OCI-LY3 (cell line): ENCODE measurements around the gene PXDN.
"Not testable (repeated sequence)": the region's sequence is repeated elsewhere in the genome, so short reads cannot be mapped to it uniquely, and the experiment has no call there.

Source experiments
- H2AFZ ChIP-seq: fragments of 200-600, 300-600 bp; shearing (Covaris generic); 2 replicates; pipeline ENCODE4 v1.6.0; 2014; ENCODE audit warnings: antibody characterized with exemption, low read depth, low read length
- H3K27ac ChIP-seq: fragments of 200-600, 300-600 bp; sonication (generic); 2 replicates; pipeline ENCODE4 v1.5.1; 2014; ENCODE audit warnings: mild to moderate bottlenecking, low read length, moderate library complexity, mixed read lengths
- H3K27me3 ChIP-seq: fragments of 200-600, 300-600 bp; sonication (generic); 2 replicates; pipeline ENCODE4 v1.6.1; 2014; ENCODE audit warnings: low read depth, low read length, mixed read lengths
- H3K36me3 ChIP-seq: fragments of 200-600, 300-600 bp; sonication (generic); replicated peaks from 2 replicates; pipeline ENCODE3; 2014; ENCODE audit warnings: low read depth, low read length, mixed read lengths
- H3K4me1 ChIP-seq: fragments of 300-600, 200-600 bp; sonication (generic); 2 replicates; pipeline ENCODE4 v1.6.1; 2014; ENCODE audit warnings: low read length, mixed read lengths
- H3K4me2 ChIP-seq: fragments of 200-600, 300-600 bp; sonication (generic); 2 replicates; pipeline ENCODE4 v1.6.1; 2014; ENCODE audit warnings: low read length, mixed read lengths
- H3K4me3 ChIP-seq: fragments of 300-600, 200-600 bp; sonication (generic); 2 replicates; pipeline ENCODE4 v1.5.1; 2014; ENCODE audit warnings: antibody characterized with exemption, mild to moderate bottlenecking, low read length, moderate library complexity
- H3K79me2 ChIP-seq: fragments of 300-600, 200-600 bp; shearing (Covaris generic); 2 replicates; pipeline ENCODE4 v1.6.1; 2014; ENCODE audit warnings: mild to moderate bottlenecking, low read length, mixed read lengths
- H3K9ac ChIP-seq: fragments of 300-600, 200-600 bp; shearing (Covaris generic); 2 replicates; pipeline ENCODE4 v1.6.0; 2014; ENCODE audit warnings: mild to moderate bottlenecking, low read length, moderate library complexity
- H3K9me3 ChIP-seq: fragments of 200-600, 300-600 bp; shearing (Covaris generic); 2 replicates; pipeline ENCODE4 v1.6.1; 2014; ENCODE audit warnings: low read length, mixed read lengths; ENCODE audit not compliant: insufficient read depth
- H4K20me1 ChIP-seq: fragments of 200-600, 300-600 bp; sonication (generic); 2 replicates; pipeline ENCODE4 v1.6.1; 2016; ENCODE audit warnings: low read length, mixed read lengths; ENCODE audit not compliant: insufficient read depth
- EZH2phosphoT487 ChIP-seq: fragments of 200-600 bp; shearing (Covaris generic); IDR thresholded peaks from 2 replicates; pipeline ENCODE4 v1.6.1; 2018; ENCODE audit warnings: antibody characterized with exemption, mixed run types, low read depth
- TF ChIP-seq, protein P1 (sequence below): fragments of 200-600, 300-600 bp; sonication (generic); IDR thresholded peaks from 2 replicates; pipeline ENCODE4 v1.5.1; 2014; ENCODE audit warnings: antibody characterized with exemption, low read length, low read depth

The PXDN gene

DNA sequence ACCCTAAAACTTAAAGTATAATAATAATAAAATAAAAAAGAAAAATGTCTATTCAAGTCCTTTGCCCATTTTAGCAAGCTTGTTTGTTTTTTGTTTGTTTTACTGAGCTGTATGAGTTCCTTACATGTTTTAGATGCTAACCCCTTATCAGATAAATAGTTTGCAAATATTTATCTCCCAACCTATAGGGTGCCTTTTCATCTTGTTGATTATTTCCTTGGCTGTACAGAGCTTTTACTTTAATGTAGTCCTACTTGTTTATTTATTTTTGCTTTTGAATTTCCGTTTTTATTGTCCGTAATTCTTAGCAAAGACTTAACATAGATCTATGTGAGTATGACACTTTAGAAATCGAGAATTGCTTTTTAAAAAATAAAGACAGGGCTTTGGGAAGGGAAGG, 17.8 kb downstream of the PXDN start:
- no peak overlapping the region for H2AFZ ChIP-seq
- no peaks in the 10 kb centered on the region for H3K4me1 ChIP-seq
- TF ChIP-seq, protein P1, sequence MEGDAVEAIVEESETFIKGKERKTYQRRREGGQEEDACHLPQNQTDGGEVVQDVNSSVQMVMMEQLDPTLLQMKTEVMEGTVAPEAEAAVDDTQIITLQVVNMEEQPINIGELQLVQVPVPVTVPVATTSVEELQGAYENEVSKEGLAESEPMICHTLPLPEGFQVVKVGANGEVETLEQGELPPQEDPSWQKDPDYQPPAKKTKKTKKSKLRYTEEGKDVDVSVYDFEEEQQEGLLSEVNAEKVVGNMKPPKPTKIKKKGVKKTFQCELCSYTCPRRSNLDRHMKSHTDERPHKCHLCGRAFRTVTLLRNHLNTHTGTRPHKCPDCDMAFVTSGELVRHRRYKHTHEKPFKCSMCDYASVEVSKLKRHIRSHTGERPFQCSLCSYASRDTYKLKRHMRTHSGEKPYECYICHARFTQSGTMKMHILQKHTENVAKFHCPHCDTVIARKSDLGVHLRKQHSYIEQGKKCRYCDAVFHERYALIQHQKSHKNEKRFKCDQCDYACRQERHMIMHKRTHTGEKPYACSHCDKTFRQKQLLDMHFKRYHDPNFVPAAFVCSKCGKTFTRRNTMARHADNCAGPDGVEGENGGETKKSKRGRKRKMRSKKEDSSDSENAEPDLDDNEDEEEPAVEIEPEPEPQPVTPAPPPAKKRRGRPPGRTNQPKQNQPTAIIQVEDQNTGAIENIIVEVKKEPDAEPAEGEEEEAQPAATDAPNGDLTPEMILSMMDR: no peak
- TF ChIP-seq EZH2phosphoT487: no peak
- H3K4me2 ChIP-seq: no peak overlapping the region
- H4K20me1 ChIP-seq: no peaks in the 10 kb centered on the region
- H3K4me3 ChIP-seq: no peak overlapping the region
- H3K9me3 ChIP-seq: no peaks in the 10 kb centered on the region
- no peaks in the 10 kb centered on the region for H3K79me2 ChIP-seq
- peaks cover 8% of the 10 kb centered on the region for H3K27me3 ChIP-seq
- H3K27ac ChIP-seq: no peak overlapping the region
- no peak overlapping the region for H3K9ac ChIP-seq
- no peaks in the 10 kb centered on the region for H3K36me3 ChIP-seq

DNA sequence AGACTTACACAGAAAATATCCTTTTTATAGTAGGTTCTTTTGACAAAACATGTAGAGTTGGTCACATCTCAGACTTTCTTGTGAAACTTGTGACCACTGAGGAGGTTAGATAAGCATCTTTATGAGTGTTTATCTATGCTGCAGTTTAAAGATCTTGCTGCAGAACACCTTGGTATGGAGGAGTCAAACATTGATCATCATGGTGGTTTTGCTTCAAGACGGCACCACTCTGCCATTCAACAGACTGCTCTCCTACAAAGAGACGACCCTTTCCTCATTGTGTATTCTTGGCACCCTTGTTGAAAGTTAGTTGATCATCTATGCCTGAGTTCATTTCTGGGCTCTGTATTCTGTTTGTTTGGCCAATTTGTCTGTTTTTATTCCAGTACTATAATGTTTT, 20.0 kb downstream of the PXDN start:
- not testable (repeated sequence) for H3K27me3 ChIP-seq, H3K9ac ChIP-seq, H3K79me2 ChIP-seq, H3K27ac ChIP-seq, H3K4me2 ChIP-seq, H4K20me1 ChIP-seq, H3K36me3 ChIP-seq, H2AFZ ChIP-seq, H3K4me3 ChIP-seq, H3K9me3 ChIP-seq, H3K4me1 ChIP-seq

DNA sequence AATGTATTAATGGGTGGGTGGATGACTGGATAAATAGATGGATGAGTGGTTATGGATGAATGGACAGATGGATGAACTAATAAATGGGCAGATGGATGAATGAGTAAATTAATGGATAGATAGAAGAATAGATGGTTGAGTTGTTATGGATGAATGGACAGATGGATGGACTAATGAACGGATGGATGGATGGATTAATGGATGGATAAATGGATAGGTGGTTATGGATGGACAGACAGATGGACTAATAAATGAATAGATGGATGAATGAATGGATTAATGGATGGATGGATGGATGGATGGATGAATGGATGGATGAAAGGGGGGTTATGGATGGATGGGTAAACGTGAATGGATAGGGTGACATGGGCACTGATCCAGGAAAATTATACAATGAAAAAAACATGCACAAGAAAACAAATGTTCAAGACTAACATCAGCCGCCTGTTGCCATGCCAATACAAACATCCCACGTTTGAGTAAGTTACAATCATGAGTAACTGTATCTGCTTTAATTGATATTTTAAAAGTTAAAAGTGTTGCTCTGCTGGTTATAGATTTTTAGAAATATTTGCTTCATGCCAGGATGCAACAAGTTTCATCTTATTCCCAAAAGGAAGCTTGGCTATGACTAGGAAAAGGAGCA, 20.8 kb downstream of the PXDN start:
- peaks cover 8% of the 10 kb centered on the region for H3K27me3 ChIP-seq
- H3K9me3 ChIP-seq: no peaks in the 10 kb centered on the region
- no peaks in the 10 kb centered on the region for H3K36me3 ChIP-seq
- H3K9ac ChIP-seq: no peak overlapping the region
- H3K4me2 ChIP-seq: no peak overlapping the region
- H3K4me3 ChIP-seq: no peak overlapping the region
- H3K4me1 ChIP-seq: no peaks in the 10 kb centered on the region
- no peak overlapping the region for H2AFZ ChIP-seq
- no peaks in the 10 kb centered on the region for H3K79me2 ChIP-seq
- no peak for TF ChIP-seq EZH2phosphoT487
- TF ChIP-seq, protein P1: no peak
- H3K27ac ChIP-seq: no peak overlapping the region
- H4K20me1 ChIP-seq: no peaks in the 10 kb centered on the region

DNA sequence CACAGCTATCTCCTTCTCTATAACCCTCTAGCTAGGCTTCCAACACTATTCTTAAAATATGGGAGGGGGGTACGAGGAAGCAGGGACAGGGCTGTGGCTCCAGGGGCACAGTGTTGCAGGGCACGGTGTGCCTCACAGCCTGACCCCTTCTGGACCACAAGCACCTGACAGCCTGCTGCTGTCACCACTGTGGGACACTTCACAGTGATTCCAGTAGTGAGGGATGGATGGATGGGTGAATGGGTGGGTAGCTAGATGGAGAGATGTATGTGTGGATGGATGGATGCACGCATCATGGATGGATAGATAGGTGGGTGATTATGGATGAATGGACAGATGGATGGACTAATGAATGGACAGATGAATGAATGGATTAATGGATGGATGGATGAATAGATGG, 21.6 kb downstream of the PXDN start:
- Histone ChIP-seq H3K4me1 (no peaks in the 10 kb centered on the region), H3K27me3 (peaks cover 8% of the 10 kb centered on the region), H3K36me3 (no peaks in the 10 kb centered on the region), H3K79me2 (no peaks in the 10 kb centered on the region), H3K4me3 (no peak overlapping the region), H3K9me3 (no peaks in the 10 kb centered on the region), H3K27ac (no peak overlapping the region), H3K4me2 (no peak overlapping the region), H4K20me1 (no peaks in the 10 kb centered on the region), H3K9ac (no peak overlapping the region), H2AFZ (no peak overlapping the region)
- TF ChIP-seq, protein P1: no peak
- TF ChIP-seq EZH2phosphoT487: no peak
